Left lung (tissue), 10 donors: ENCODE results near the gene CCDC93. TPM values are rescaled to one million over a fixed set of nuclear protein-coding genes. Genes with fewer than 3 reads are reported as not detected.

ENCODE experiments used
- ATAC-seq: fragments of 200-7000 bp; cut with Tn5 transposase; one replicate; pipeline ENCODE4 v1.9.1; 2020; ENCODE audit warnings: moderate library complexity
- DNase-seq, 4 donors: peaks; one replicate each; pipeline ENCODE4 v3.0.0-alpha.2; 2013 to 2020
- H3K27ac ChIP-seq, 2 donors: fragments of 200-600 bp; sonication (generic) in 1 of 2; one replicate each; pipeline versions ENCODE4 v1.5.0 to v1.8.0; 2020 to 2021
- H3K27me3 ChIP-seq, 2 donors: fragments of 200-600 bp; sonication (generic) in 1 of 2; one replicate each; pipeline versions ENCODE4 v1.5.0 to v1.8.0; 2020 to 2021
- H3K36me3 ChIP-seq, 2 donors: fragments of 200-600 bp; sonication (generic) in 1 of 2; one replicate each; pipeline versions ENCODE4 v1.5.0 to v1.8.0; 2020 to 2021
- H3K4me1 ChIP-seq, 2 donors: fragments of 200-600 bp; one replicate each; pipeline ENCODE4 v1.8.0; 2021
- H3K4me3 ChIP-seq, 2 donors: fragments of 200-600 bp; sonication (generic) in 1 of 2; one replicate each; pipeline versions ENCODE4 v1.5.0 to v1.8.0; 2020 to 2021; ENCODE audit warnings: mild to moderate bottlenecking in 1 of 2
- H3K9me3 ChIP-seq, 2 donors: fragments of 200-600 bp; sonication (generic) in 1 of 2; one replicate each; pipeline versions ENCODE4 v1.5.0 to v1.8.0; 2020 to 2021
- intact Hi-C, 2 donors: fragments of 100-400 bp; cut with DNase I; formaldehyde crosslinking; loops; one replicate each; pipeline versions ENCODE4 v1.11.2 to v1.14.2; 2022
- polyA plus RNA-seq, 6 donors: library from polyadenylated mRNA; unstranded; fragments of 120-200 nt; gene quantifications; one replicate each; pipeline ENCODE4 v1.2.1, GENCODE V29; 2013; ENCODE audit not compliant: insufficient read length in 6 of 6
- total RNA-seq, 2 donors: library from RNA; stranded (reverse); fragmentation: NEBNext Ultra II Directional; extraction: Animal tissue kit (Norgen Biotek cat#: 25700); gene quantifications; one replicate each; pipeline ENCODE4 v1.2.1, GENCODE V29; 2021
- TF ChIP-seq, protein P1 (sequence below), 2 donors: fragments of 200-600 bp; sonication (generic) in 1 of 2; IDR thresholded peaks; one replicate each; pipeline versions ENCODE4 v1.5.0 to v1.8.0; 2021; ENCODE audit warnings: antibody characterized with exemption in 2 of 2
- donor health status: DM: no; HTN: yes; CAD: no.
- donor health status: DM: no; HTN: no; CAD: no.

The CCDC93 gene
- total and polyA plus RNA-seq, 8 donors = 30.2 to 56.8 (median 48.6) TPM

DNA sequence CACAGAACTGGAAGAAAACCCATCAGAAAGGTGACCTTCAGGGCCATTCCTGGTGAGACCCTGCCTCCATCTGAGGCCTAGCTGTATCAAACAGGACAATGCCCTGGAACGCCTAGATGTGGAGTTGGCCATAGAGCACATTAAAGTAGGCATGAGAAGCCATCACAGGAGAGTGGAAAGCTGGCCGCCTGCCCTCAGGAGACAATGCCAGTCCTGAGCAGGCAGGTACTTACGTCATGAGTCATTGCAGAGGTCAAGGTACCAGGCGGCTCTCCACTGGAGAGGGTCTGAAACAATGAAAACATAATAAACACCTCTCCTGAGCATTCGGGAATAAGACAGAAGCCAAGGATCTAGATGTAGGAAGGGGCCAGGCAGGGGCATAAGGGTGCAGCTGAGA lies 68.6 kb downstream of the CCDC93 start:
- intact Hi-C loops = no loop called here

DNA sequence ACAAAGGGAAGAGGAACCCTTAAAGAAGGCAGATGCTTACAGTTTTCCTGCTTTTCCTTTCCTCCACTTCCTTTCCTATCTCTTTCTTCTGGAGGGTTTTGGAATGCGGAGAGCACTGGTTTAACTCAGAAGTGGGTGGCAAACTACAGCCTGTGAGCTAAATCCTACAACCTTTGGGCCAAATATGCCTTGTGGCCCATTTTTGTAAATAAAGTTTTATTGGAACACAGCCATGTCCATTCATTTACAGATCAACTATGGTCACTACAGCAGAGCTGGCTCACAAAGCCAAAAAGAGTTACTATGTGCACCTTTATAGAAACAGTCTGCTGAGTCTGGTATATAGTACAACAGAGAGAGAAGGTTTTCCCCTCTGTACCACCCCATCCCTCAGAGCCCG lies 69.1 kb downstream of the CCDC93 start:
- Histone ChIP-seq H3K36me3 (peaks cover 4 to 99% of the 10 kb centered on the region in 2 donors), H3K4me3 (no peak overlapping the region), H3K9me3 (no peaks in the 10 kb centered on the region), H3K27ac (no peak overlapping the region), H3K27me3 (no peaks in the 10 kb centered on the region), H3K4me1 (no peaks in the 10 kb centered on the region)
- intact Hi-C loops = no loop called here
- TF ChIP-seq, protein P1, sequence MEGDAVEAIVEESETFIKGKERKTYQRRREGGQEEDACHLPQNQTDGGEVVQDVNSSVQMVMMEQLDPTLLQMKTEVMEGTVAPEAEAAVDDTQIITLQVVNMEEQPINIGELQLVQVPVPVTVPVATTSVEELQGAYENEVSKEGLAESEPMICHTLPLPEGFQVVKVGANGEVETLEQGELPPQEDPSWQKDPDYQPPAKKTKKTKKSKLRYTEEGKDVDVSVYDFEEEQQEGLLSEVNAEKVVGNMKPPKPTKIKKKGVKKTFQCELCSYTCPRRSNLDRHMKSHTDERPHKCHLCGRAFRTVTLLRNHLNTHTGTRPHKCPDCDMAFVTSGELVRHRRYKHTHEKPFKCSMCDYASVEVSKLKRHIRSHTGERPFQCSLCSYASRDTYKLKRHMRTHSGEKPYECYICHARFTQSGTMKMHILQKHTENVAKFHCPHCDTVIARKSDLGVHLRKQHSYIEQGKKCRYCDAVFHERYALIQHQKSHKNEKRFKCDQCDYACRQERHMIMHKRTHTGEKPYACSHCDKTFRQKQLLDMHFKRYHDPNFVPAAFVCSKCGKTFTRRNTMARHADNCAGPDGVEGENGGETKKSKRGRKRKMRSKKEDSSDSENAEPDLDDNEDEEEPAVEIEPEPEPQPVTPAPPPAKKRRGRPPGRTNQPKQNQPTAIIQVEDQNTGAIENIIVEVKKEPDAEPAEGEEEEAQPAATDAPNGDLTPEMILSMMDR (IDR thresholded peaks at IDR 0.05) = no peak
- DNase-seq (no peak), ATAC-seq (no peak)

More for the DNA sequence above, 68.6 kb downstream of the CCDC93 start:
- DNase-seq (no peak), ATAC-seq (no peak)
- no peaks in the 10 kb centered on the region for H3K4me1 ChIP-seq
- H3K9me3 ChIP-seq = no peaks in the 10 kb centered on the region
- H3K4me3 ChIP-seq = no peak overlapping the region
- TF ChIP-seq, protein P1 (IDR thresholded peaks at IDR 0.05) = no peak
- peaks cover 4 to 99% of the 10 kb centered on the region in 2 donors for H3K36me3 ChIP-seq
- no peaks in the 10 kb centered on the region for H3K27me3 ChIP-seq
- no peak overlapping the region for H3K27ac ChIP-seq

DNA sequence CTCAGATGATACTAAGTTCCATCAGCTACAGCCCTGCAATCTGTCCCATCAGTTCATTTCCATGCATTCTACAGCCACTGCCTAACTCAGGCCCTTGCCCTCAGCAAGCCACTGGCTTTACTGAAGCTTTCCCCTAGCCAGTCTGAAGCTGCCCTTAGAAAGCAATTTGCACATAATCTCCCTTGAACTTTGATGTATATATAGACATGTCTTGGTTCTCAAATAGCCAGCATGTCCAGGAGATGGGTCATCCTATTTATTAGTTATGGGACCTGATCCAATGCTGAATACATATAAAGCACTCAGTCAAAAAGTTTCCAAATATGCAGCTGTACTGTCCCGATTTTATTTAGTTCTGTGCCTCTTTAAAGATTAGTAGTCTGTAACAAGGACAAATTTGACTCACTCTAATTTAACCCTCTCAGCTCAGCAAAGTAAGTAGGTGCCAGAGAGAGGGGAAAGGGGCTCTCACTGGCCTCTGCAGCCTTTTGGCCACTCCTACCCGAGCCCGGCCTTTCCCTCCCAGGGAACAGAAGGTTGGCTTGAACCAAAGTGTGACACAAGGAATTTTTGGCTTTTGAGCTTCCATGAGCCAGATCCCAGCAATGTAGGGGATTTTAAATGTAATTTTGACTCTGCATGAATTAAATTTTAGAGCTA lies 70.7 kb downstream of the CCDC93 start:
- Histone ChIP-seq H3K4me3 (no peak overlapping the region), H3K9me3 (no peaks in the 10 kb centered on the region), H3K27ac (no peak overlapping the region), H3K27me3 (no peaks in the 10 kb centered on the region), H3K36me3 (peaks cover 4 to 100% of the 10 kb centered on the region in 2 donors), H3K4me1 (no peaks in the 10 kb centered on the region)
- TF ChIP-seq, protein P1 (IDR thresholded peaks at IDR 0.05) = no peak
- no peak for DNase-seq
- no peak for ATAC-seq
- intact Hi-C loops = no loop called here

DNA sequence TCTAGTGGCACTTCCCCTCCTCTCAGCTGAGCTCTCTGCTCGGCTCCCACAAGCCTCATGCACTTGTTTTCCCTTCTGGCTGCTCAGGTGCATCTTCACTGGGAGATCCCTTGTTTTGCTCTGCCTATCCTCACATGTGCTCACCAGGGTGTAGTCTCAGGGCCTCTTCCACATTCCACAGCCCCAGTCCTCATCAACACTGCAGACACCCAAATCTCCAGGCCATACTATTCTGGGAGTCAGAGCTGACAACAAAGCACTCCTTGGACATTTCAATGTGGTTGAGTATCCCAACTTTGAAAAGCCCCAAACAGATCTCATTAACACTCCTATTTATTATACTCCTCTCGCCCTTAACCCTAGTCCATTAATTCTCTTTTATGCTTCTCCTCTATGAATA lies 71.3 kb downstream of the CCDC93 start:
- no peaks in the 10 kb centered on the region for H3K4me1 ChIP-seq
- ATAC-seq (no peak), DNase-seq (no peak)
- peaks cover 4 to 100% of the 10 kb centered on the region in 2 donors for H3K36me3 ChIP-seq
- TF ChIP-seq, protein P1 (IDR thresholded peaks at IDR 0.05) = no peak
- no peaks in the 10 kb centered on the region for H3K27me3 ChIP-seq
- no peaks in the 10 kb centered on the region for H3K9me3 ChIP-seq
- no peak overlapping the region for H3K4me3 ChIP-seq
- H3K27ac ChIP-seq = no peak overlapping the region
- intact Hi-C loops = no loop called here

DNA sequence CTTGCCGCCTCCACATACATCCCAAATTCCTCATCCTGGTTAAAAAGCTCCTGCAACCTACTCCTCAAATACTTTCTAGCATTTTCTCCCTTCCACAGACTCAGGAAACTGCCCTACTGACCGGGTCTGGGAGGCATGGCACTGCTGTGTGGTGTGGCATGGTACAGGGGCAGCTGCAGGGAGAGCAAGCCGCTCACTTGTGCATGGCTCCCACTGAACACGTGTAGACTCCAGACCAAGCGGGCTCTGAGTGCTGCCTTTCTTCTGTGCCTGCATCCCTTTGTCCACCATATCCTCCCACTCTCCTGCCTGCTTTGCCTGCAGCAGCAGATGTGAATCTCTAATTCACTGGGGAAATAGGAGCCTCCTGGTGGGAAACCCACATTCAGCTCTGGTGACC lies 72.2 kb downstream of the CCDC93 start:
- peaks cover 3 to 100% of the 10 kb centered on the region in 2 donors for H3K36me3 ChIP-seq
- TF ChIP-seq, protein P1 (IDR thresholded peaks at IDR 0.05) = no peak
- ATAC-seq = no peak

More for the DNA sequence above, 72.2 kb downstream of the CCDC93 start:
- Histone ChIP-seq H3K27ac (no peak overlapping the region), H3K9me3 (no peaks in the 10 kb centered on the region), H3K4me3 (no peak overlapping the region), H3K27me3 (no peaks in the 10 kb centered on the region), H3K4me1 (no peaks in the 10 kb centered on the region)
- no peak for DNase-seq
- intact Hi-C loops = no loop called here
